K562 (cell line): ENCODE measurements around the gene CIAO3. TPM values are rescaled to one million over a fixed set of nuclear protein-coding genes. Genes with fewer than 3 reads are reported as not detected.
A peak's percentile ranks its signal among the peaks of the same experiment; 100 is the strongest.

ENCODE experiments used
- MTA2 ChIP-seq: fragments of 450-650 bp; IDR thresholded peaks from 2 replicates; pipeline ENCODE4 v1.6.1; 2016; ENCODE audit warnings: low read depth
- ZNF12 ChIP-seq: sonication (generic); formaldehyde crosslinking; IDR thresholded peaks from 2 replicates; pipeline ENCODE4 v1.4.0; 2020; ENCODE audit warnings: mild to moderate bottlenecking, missing genetic modification reagents
- ZNF282 ChIP-seq: sonication (generic); formaldehyde crosslinking; IDR thresholded peaks from 2 replicates; pipeline ENCODE4 v1.8.1; 2023; ENCODE audit warnings: missing genetic modification reagents
- polyA plus RNA-seq, 8 experiments: library from polyadenylated mRNA; depleted of rRNA in 4 of 8; stranded (reverse) in 5 of 8; unstranded in 3 of 8; fragments of >200 nt; fragmentation: Nextera tagmentation in 2 of 8; fragmentation: Illumina TruSeq in 1 of 8; extraction: Ambion mirVana in 2 of 8; extraction: Trizol in 1 of 8; gene quantifications; 2 replicates each; pipeline versions ENCODE4 v1.2.1 to v1.2.3, GENCODE V29; 2011 to 2014; ENCODE audit warnings: inconsistent platforms in 1 of 8, missing spikeins in 1 of 8
- total RNA-seq, 7 experiments: library from RNA; depleted of rRNA in 6 of 7; stranded (reverse); fragments of >200 nt in 6 of 7; fragmentation: Illumina TruSeq in 2 of 7; extraction: Trizol in 2 of 7; gene quantifications; 2 replicates each; pipeline versions ENCODE4 v1.2.1 to v1.2.3, GENCODE V29; 2011 to 2021; ENCODE audit warnings: low replicate concordance in 1 of 7
- TF ChIP-seq, protein P1 (sequence below), 2 experiments: fragments of 450-650 bp; IDR thresholded peaks; 2 replicates each; pipeline ENCODE4 v1.6.1; 2016; ENCODE audit warnings: mild to moderate bottlenecking in 2 of 2, borderline replicate concordance in 1 of 2, low read depth in 1 of 2, moderate library complexity in 1 of 2
- TF ChIP-seq, protein P2 (sequence below): fragments of 450-650 bp; IDR thresholded peaks from 2 replicates; pipeline ENCODE4 v1.6.1; 2016; ENCODE audit warnings: low read depth, mild to moderate bottlenecking, moderate library complexity
- TF ChIP-seq, protein P3 (sequence below): fragments of 150-350 bp; conservative IDR thresholded peaks from 2 replicates; pipeline ENCODE4 v1.6.1; 2014; ENCODE audit warnings: low read length
- TF ChIP-seq, protein P4 (sequence below): sonication (generic); formaldehyde crosslinking; IDR thresholded peaks from 2 replicates; pipeline ENCODE4 v1.8.1; 2023; ENCODE audit warnings: mild to moderate bottlenecking, missing genetic modification reagents

CIAO3 gene
- total and polyA plus RNA-seq, 9 of the 15 experiments (the other 6 are each of a cell fraction or from before 2014, with no cell fraction given): 2.2 to 35.6 (median 18.7) TPM

DNA sequence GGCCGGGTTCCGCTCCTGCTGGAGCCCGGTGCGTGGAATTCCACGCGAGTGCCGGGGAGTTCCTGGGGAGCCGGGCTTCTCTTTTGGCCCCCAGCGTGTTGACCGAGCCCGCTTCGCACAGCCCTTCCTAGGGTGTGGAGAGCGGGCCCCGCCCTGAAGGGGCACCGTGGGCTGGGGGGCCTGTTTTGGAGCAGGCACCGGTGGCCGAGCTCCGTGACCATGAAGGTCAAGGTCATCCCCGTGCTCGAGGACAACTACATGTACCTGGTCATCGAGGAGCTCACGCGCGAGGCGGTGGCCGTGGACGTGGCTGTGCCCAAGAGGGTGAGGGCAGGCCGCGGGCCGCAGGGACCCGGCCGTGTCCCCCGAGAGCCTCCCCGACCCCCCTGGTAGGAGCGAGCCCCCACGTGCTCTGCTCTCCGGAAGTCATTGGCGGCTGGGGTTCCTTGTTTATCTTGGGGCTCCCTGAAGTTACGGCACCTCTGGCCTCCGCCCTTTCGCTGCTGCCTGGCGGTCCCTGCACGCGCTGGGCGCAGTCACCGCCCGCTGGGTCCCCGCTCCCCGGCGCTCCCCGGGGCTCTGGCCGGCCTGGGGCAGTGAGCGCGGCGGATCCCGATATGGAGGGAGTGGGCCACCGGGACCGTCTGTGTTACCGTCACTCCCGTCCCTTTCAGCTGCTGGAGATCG lies 13.4 kb downstream of the CIAO3 start (continued):
- TF ChIP-seq, protein P1, sequence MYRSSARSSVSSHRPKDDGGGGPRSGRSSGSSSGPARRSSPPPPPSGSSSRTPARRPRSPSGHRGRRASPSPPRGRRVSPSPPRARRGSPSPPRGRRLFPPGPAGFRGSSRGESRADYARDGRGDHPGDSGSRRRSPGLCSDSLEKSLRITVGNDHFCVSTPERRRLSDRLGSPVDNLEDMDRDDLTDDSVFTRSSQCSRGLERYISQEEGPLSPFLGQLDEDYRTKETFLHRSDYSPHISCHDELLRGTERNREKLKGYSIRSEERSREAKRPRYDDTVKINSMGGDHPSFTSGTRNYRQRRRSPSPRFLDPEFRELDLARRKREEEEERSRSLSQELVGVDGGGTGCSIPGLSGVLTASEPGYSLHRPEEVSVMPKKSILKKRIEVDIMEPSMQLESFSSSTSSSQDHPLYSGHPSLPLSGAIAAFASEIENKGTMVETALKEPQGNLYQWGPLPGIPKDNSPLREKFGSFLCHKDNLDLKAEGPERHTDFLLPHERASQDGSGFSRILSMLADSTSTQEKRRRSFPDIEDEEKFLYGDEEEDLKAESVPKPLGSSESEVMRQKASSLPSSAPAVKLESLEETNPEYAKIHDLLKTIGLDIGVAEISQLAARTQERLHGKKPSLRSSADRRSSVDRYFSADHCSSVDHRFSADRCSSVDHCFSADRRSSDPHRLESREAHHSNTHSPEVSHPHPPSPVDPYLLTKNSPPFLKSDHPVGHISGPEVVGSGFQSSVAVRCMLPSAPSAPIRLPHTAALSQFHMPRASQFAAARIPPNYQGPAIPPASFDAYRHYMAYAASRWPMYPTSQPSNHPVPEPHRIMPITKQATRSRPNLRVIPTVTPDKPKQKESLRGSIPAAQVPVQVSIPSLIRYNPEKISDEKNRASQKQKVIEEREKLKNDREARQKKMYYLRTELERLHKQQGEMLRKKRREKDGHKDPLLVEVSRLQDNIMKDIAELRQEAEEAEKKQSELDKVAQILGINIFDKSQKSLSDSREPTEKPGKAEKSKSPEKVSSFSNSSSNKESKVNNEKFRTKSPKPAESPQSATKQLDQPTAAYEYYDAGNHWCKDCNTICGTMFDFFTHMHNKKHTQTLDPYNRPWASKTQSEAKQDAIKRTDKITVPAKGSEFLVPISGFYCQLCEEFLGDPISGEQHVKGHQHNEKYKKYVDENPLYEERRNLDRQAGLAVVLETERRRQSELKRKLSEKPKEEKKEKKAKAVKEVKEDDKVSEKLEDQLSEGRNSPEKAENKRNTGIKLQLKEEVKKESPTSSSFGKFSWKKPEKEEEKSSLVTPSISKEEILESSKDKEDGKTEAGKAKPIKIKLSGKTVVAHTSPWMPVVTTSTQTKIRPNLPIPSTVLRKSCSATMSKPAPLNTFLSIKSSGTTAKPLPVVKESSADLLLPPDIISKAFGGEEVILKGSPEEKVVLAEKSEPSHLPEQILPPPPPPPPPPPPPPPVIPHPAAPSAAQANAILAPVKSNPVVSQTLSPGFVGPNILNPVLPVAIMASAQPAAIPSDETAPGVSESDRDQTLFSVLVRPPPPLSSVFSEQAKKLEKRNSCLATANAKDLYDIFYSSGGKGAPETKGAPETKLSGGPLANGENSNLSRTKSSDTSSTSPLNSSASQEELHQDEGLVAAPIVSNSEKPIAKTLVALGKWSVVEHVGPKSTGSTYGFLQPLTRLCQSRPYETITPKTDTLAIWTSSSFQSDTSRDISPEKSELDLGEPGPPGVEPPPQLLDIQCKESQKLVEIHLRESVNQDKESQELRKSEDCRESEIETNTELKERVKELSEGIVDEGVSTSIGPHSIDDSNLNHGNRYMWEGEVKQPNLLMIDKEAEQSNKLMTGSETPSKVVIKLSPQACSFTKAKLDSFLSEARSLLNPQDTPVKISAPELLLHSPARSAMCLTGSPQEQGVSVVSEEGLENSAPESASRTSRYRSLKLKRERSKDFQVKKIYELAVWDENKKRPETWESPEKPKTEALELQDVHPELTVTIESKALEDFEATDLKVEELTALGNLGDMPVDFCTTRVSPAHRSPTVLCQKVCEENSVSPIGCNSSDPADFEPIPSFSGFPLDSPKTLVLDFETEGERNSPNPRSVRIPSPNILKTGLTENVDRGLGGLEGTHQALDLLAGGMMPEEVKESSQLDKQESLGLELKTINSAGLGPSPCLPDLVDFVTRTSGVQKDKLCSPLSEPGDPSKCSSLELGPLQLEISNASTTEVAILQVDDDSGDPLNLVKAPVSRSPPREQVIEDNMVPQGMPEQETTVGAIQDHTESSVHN (IDR thresholded peaks at IDR 0.05; ENCODE audit: borderline replicate concordance in 1 of 2, low read depth in 1 of 2): no peak
- no peak for TF ChIP-seq ZNF12 (CRISPR knock-in tag)
- TF ChIP-seq, protein P2, sequence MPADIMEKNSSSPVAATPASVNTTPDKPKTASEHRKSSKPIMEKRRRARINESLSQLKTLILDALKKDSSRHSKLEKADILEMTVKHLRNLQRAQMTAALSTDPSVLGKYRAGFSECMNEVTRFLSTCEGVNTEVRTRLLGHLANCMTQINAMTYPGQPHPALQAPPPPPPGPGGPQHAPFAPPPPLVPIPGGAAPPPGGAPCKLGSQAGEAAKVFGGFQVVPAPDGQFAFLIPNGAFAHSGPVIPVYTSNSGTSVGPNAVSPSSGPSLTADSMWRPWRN: no peak
- TF ChIP-seq, protein P3, sequence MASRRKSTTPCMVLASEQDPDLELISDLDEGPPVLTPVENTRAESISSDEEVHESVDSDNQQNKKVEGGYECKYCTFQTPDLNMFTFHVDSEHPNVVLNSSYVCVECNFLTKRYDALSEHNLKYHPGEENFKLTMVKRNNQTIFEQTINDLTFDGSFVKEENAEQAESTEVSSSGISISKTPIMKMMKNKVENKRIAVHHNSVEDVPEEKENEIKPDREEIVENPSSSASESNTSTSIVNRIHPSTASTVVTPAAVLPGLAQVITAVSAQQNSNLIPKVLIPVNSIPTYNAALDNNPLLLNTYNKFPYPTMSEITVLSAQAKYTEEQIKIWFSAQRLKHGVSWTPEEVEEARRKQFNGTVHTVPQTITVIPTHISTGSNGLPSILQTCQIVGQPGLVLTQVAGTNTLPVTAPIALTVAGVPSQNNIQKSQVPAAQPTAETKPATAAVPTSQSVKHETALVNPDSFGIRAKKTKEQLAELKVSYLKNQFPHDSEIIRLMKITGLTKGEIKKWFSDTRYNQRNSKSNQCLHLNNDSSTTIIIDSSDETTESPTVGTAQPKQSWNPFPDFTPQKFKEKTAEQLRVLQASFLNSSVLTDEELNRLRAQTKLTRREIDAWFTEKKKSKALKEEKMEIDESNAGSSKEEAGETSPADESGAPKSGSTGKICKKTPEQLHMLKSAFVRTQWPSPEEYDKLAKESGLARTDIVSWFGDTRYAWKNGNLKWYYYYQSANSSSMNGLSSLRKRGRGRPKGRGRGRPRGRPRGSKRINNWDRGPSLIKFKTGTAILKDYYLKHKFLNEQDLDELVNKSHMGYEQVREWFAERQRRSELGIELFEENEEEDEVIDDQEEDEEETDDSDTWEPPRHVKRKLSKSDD: no peak
- TF ChIP-seq, protein P4, sequence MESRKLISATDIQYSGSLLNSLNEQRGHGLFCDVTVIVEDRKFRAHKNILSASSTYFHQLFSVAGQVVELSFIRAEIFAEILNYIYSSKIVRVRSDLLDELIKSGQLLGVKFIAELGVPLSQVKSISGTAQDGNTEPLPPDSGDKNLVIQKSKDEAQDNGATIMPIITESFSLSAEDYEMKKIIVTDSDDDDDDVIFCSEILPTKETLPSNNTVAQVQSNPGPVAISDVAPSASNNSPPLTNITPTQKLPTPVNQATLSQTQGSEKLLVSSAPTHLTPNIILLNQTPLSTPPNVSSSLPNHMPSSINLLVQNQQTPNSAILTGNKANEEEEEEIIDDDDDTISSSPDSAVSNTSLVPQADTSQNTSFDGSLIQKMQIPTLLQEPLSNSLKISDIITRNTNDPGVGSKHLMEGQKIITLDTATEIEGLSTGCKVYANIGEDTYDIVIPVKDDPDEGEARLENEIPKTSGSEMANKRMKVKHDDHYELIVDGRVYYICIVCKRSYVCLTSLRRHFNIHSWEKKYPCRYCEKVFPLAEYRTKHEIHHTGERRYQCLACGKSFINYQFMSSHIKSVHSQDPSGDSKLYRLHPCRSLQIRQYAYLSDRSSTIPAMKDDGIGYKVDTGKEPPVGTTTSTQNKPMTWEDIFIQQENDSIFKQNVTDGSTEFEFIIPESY (CRISPR knock-in tag): no peak
- 0 out of 2 replicates have a peak, but pooled peaks have one; percentile 29 for TF ChIP-seq MTA2
- no peak for TF ChIP-seq ZNF282 (CRISPR knock-in tag)
